GM12864 (cell line): ENCODE data around the gene PRPF40B.

Source experiments
- DNase-seq: peaks from one replicate; pipeline ENCODE4 v3.0.0-alpha.2; 2011; ENCODE audit warnings: low read depth
- H3K4me3 ChIP-seq: 2 replicates; pipeline ENCODE4 v1.5.1; 2011; ENCODE audit warnings: mild to moderate bottlenecking, low read depth, low read length, control low read depth
- CTCF ChIP-seq: IDR thresholded peaks from 2 replicates; pipeline ENCODE4 v1.5.1; 2011; ENCODE audit warnings: low read depth, mild to moderate bottlenecking, moderate library complexity, low read length, control low read depth, inconsistent platforms; ENCODE audit errors: missing control alignments

PRPF40B gene

GRCh38 chr12:49612210-49612609 lies 11.2 kb upstream of the PRPF40B start:
- no peak for DNase-seq
- no peak for TF ChIP-seq CTCF
- H3K4me3 ChIP-seq: no peak overlapping the region

GRCh38 chr12:49615725-49616124 lies 7.6 kb upstream of the PRPF40B start:
- DNase-seq: no peak
- no peak for TF ChIP-seq CTCF
- H3K4me3 ChIP-seq: no peak overlapping the region

GRCh38 chr12:49616533-49617219 lies 6.7 kb upstream of the PRPF40B start:
- DNase-seq: no peak
- H3K4me3 ChIP-seq: no peak overlapping the region
- no peak for TF ChIP-seq CTCF

DNA sequence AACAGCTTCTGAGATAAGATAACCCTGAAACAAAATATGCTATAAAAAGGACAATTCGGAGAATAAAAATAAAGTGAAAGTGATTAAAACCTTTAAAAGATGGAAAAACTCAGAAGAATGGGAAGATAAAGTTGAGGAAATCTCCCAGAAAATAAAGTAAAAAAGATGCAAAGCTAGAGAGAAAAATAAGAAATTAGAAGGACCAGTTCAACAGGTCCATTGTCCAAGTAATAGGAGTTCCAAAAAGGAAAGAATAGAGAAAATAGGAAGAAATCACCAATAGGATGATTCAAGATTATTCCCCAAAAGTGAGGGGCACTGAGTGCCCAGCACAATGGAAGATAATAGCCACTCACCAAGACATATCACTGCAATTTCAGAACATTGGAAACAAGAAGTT lies 4.8 kb upstream of the PRPF40B start:
- no peak for TF ChIP-seq CTCF
- no peak for DNase-seq
- H3K4me3 ChIP-seq: no peak overlapping the region

DNA sequence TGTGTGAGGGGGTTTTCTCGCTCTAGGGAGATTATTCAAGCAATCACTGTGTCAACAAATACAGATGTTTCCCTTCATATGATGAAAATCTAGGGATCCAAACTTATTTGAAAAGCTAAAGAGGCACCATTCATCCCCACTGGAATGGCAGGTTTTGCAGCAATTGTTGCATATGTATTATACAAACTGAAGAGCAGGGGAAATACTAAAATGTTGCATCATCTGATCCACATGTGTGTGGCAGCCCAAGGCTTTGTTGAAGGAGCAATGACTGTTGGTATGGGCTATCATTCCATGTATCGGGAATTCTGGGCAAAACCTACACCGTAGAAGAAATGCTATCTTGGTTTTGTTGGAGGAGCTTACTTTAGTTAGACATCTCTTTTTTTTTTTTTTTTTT lies 4.1 kb upstream of the PRPF40B start:
- no peak for TF ChIP-seq CTCF
- DNase-seq: no peak
- no peak overlapping the region for H3K4me3 ChIP-seq

GRCh38 chr12:49621651-49622500 lies 1.5 kb upstream of the PRPF40B start:
- peak overlapping the region; percentile 49 for H3K4me3 ChIP-seq
- no peak for TF ChIP-seq CTCF
- DNase-seq: no peak
